ENCODE measurements around the gene GAD1. TPM values are rescaled to one million over a fixed set of nuclear protein-coding genes. Genes with fewer than 3 reads are reported as not detected.

The GAD1 gene
- total RNA-seq, 1 experiment from 2014 or later, result 11.2 TPM

GRCh38 chr2:170831115-170831514 lies 14.4 kb downstream of the GAD1 start:
- H3K4me3 Mint-ChIP-seq (ENCODE audit: low read depth, unreplicated experiment), result no peak overlapping the region

GRCh38 chr2:170836027-170836426 lies 19.3 kb downstream of the GAD1 start:
- Mint-ChIP-seq H3K9me3 (ENCODE audit: low read depth, unreplicated experiment) (no peaks in the 10 kb centered on the region), H3K27ac (ENCODE audit: unreplicated experiment) (no peak overlapping the region), H3K4me1 (ENCODE audit: low read depth, unreplicated experiment) (no peaks in the 10 kb centered on the region), H3K27me3 (ENCODE audit: unreplicated experiment) (no peaks in the 10 kb centered on the region), H3K4me3 (ENCODE audit: low read depth, unreplicated experiment) (no peak overlapping the region), H3K36me3 (ENCODE audit: insufficient read depth, unreplicated experiment) (no peaks in the 10 kb centered on the region)
- CTCF ChIA-PET, result no interaction called here
- intact Hi-C loops (cut with micrococcal nuclease; ENCODE audit: unreplicated experiment), result no loop called here
- DNase-seq, result no peak
- no peak for TF ChIP-seq CTCF (IDR thresholded peaks at IDR 0.05; ENCODE audit: unreplicated experiment)
- no TSS peak for BruUV-seq (replicated peaks)

More at GRCh38 chr2:170831115-170831514, 14.4 kb downstream of the GAD1 start:
- TF ChIP-seq CTCF (IDR thresholded peaks at IDR 0.05; ENCODE audit: unreplicated experiment), result no peak
- no peak for DNase-seq
- H3K27me3 Mint-ChIP-seq (ENCODE audit: unreplicated experiment), result no peaks in the 10 kb centered on the region
- CTCF ChIA-PET, result no interaction called here
- no peaks in the 10 kb centered on the region for H3K9me3 Mint-ChIP-seq (ENCODE audit: low read depth, unreplicated experiment)
- no peaks in the 10 kb centered on the region for H3K36me3 Mint-ChIP-seq (ENCODE audit: insufficient read depth, unreplicated experiment)
- intact Hi-C loops (cut with micrococcal nuclease; ENCODE audit: unreplicated experiment), result no loop called here
- H3K4me1 Mint-ChIP-seq (ENCODE audit: low read depth, unreplicated experiment), result no peaks in the 10 kb centered on the region
- no TSS peak for BruUV-seq (replicated peaks)
- no peak overlapping the region for H3K27ac Mint-ChIP-seq (ENCODE audit: unreplicated experiment)

- H3K27me3 Mint-ChIP-seq (ENCODE audit: unreplicated experiment), result no peaks in the 10 kb centered on the region
- CTCF ChIA-PET, result interaction anchor here (1.1 kb wide), 1 partner anchor 14 kb away, joined by 4 read pairs; no protein-coding TSS in a partner anchor
- BruUV-seq (replicated peaks), result no TSS peak
- no peaks in the 10 kb centered on the region for H3K9me3 Mint-ChIP-seq (ENCODE audit: low read depth, unreplicated experiment)
- no peaks in the 10 kb centered on the region for H3K36me3 Mint-ChIP-seq (ENCODE audit: insufficient read depth, unreplicated experiment)
- TF ChIP-seq CTCF (IDR thresholded peaks at IDR 0.05; ENCODE audit: unreplicated experiment), result no peak
- DNase-seq, result no peak
- intact Hi-C loops (cut with micrococcal nuclease; ENCODE audit: unreplicated experiment), result no loop called here
- H3K4me3 Mint-ChIP-seq (ENCODE audit: low read depth, unreplicated experiment), result no peak overlapping the region
- no peaks in the 10 kb centered on the region for H3K4me1 Mint-ChIP-seq (ENCODE audit: low read depth, unreplicated experiment)
- H3K27ac Mint-ChIP-seq (ENCODE audit: unreplicated experiment), result no peak overlapping the region
Measured at GRCh38 chr2:170840717-170841210, 24.1 kb downstream of the GAD1 start.

- no peak for TF ChIP-seq CTCF (IDR thresholded peaks at IDR 0.05; ENCODE audit: unreplicated experiment)
- CTCF ChIA-PET, result no interaction called here
- Mint-ChIP-seq H3K36me3 (ENCODE audit: insufficient read depth, unreplicated experiment) (no peaks in the 10 kb centered on the region), H3K4me1 (ENCODE audit: low read depth, unreplicated experiment) (no peaks in the 10 kb centered on the region), H3K4me3 (ENCODE audit: low read depth, unreplicated experiment) (no peak overlapping the region), H3K9me3 (ENCODE audit: low read depth, unreplicated experiment) (no peaks in the 10 kb centered on the region), H3K27ac (ENCODE audit: unreplicated experiment) (no peak overlapping the region), H3K27me3 (ENCODE audit: unreplicated experiment) (no peaks in the 10 kb centered on the region)
- no peak for DNase-seq
- intact Hi-C loops (cut with micrococcal nuclease; ENCODE audit: unreplicated experiment), result no loop called here
- no TSS peak for BruUV-seq (replicated peaks)
Measured at GRCh38 chr2:170842785-170843184, 26.1 kb downstream of the GAD1 start.

Data from Calu3 (cell line).